A549 (cell line): ENCODE data around the gene OR1S2.

ENCODE experiments used
- BHLHE40 ChIP-seq: IDR thresholded peaks from 2 replicates; pipeline ENCODE4 v1.6.1; 2012; ENCODE audit warnings: low read depth, low read length, inconsistent platforms
- CTCF ChIP-seq: fragments of >200 bp; sonication (Bioruptor Twin); formaldehyde crosslinking; IDR thresholded peaks from 3 replicates; pipeline ENCODE4 v1.5.1; 2016
- NFE2L2 ChIP-seq: fragments of 150-350 bp; conservative IDR thresholded peaks from 2 replicates; pipeline ENCODE4 v1.6.1; 2014; ENCODE audit warnings: low read length
- POLR2A ChIP-seq: IDR thresholded peaks from 2 replicates; pipeline ENCODE4 v1.6.1; 2012; ENCODE audit warnings: mild to moderate bottlenecking, low read length
- SMC3 ChIP-seq: fragments of >200 bp; sonication (Bioruptor Twin); formaldehyde crosslinking; IDR thresholded peaks from 3 replicates; pipeline ENCODE4 v1.6.1; 2018; ENCODE audit warnings: inconsistent platforms
- TF ChIP-seq, protein P1 (sequence below): IDR thresholded peaks from 2 replicates; pipeline ENCODE4 v1.6.1; 2012

GRCh38 chr11:58192229-58192628 is 11.7 kb downstream of the OR1S2 start:
- TF ChIP-seq, protein P1, sequence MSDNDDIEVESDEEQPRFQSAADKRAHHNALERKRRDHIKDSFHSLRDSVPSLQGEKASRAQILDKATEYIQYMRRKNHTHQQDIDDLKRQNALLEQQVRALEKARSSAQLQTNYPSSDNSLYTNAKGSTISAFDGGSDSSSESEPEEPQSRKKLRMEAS: no peak
- TF ChIP-seq SMC3 (no peak), BHLHE40 (no peak), NFE2L2 (no peak), POLR2A (no peak), CTCF (no peak)
